AG04450 (cell line): ENCODE results near the gene CD300E. TPM values are rescaled to one million over a fixed set of nuclear protein-coding genes. Genes with fewer than 3 reads are reported as not detected.

Source experiments
- CTCF ChIA-PET: fragments of 300-600, 350-600 bp; formaldehyde crosslinking; extraction: SDS; loops from one replicate; lab custom pipeline; 2022; ENCODE audit warnings: antibody characterized with exemption, inconsistent platforms; lab: Charles Lee
- POLR2A ChIA-PET: fragments of 350-600 bp; formaldehyde crosslinking; extraction: SDS; loops from one replicate; lab custom pipeline; 2021; ENCODE audit warnings: antibody characterized with exemption, inconsistent platforms; lab: Yijun Ruan, JAX
- DNase-seq: peaks from one replicate; pipeline ENCODE4 v3.0.0-alpha.2; 2011; ENCODE audit warnings: low read depth, low spot score
- H3K27ac ChIP-seq: one replicate; pipeline ENCODE4 v1.5.1; 2012; ENCODE audit warnings: low read depth, low read length, control low read depth
- H3K27me3 ChIP-seq: one replicate; pipeline ENCODE4 v1.6.0; 2012; ENCODE audit warnings: low read length; ENCODE audit not compliant: control insufficient read depth, insufficient read depth
- H3K4me3 ChIP-seq: 2 replicates; pipeline ENCODE4 v1.5.1; 2011; ENCODE audit warnings: mild to moderate bottlenecking, low read depth, low read length, control low read depth
- H3K9me3 ChIP-seq: 2 replicates; pipeline ENCODE4 v1.5.1; 2012; ENCODE audit warnings: low read length; ENCODE audit not compliant: control insufficient read depth, insufficient read depth
- polyA plus RNA-seq: library from polyadenylated mRNA; depleted of rRNA; stranded (reverse); fragments of >200 nt; gene quantifications from 2 replicates; pipeline ENCODE4 v1.2.3, GENCODE V29; 2011; rRNA removed
- TF ChIP-seq, protein P1 (sequence below): IDR thresholded peaks from 2 replicates; pipeline ENCODE4 v1.5.1; 2011; ENCODE audit warnings: low read depth, low read length, control low read depth, inconsistent platforms

The CD300E gene
- polyA plus RNA-seq, 1 experiment = not detected

DNA sequence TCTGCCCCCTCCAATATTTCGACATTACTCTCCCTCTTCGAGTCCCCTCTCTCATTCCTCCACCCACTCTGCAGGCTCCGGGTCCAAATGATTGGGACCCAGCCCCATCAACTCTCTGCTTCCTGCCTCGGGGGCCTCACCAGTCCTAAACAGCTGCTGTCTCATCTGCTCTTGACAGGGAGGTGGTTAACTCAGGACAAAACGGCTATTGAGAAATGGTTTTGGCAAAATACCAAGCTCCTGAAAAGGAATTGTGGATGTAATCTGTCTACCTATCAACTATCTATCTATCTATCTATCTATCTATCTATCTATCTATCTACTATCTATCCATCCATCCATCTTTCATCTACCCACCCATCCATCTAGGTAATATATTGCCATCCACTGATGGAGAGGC, 58.4 kb downstream of the CD300E start:
- Histone ChIP-seq H3K9me3 (peaks cover 30% of the 10 kb centered on the region), H3K27me3 (no peaks in the 10 kb centered on the region), H3K27ac (no peak overlapping the region), H3K4me3 (no peak overlapping the region)
- no peak for DNase-seq
- CTCF ChIA-PET = no interaction called here
- POLR2A ChIA-PET = no interaction called here
- TF ChIP-seq, protein P1, sequence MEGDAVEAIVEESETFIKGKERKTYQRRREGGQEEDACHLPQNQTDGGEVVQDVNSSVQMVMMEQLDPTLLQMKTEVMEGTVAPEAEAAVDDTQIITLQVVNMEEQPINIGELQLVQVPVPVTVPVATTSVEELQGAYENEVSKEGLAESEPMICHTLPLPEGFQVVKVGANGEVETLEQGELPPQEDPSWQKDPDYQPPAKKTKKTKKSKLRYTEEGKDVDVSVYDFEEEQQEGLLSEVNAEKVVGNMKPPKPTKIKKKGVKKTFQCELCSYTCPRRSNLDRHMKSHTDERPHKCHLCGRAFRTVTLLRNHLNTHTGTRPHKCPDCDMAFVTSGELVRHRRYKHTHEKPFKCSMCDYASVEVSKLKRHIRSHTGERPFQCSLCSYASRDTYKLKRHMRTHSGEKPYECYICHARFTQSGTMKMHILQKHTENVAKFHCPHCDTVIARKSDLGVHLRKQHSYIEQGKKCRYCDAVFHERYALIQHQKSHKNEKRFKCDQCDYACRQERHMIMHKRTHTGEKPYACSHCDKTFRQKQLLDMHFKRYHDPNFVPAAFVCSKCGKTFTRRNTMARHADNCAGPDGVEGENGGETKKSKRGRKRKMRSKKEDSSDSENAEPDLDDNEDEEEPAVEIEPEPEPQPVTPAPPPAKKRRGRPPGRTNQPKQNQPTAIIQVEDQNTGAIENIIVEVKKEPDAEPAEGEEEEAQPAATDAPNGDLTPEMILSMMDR = no peak

DNA sequence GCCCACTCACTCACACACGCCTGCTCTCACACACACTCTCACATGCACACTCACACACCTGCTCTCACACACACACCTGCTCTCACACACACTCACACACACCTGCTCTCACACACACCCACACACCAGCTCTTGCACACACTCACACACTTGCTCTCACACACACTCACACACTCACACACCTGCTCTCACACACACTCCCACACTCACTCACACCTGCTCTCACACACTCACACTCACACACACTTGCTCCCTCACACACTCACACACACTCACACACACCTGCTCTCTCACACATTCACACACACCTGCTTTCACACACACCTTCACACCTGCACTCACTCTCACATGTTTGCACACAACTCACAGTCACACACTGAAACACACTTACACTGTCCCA, 60.2 kb downstream of the CD300E start:
- TF ChIP-seq, protein P1 = no peak
- Histone ChIP-seq H3K27me3 (no peaks in the 10 kb centered on the region), H3K27ac (no peak overlapping the region), H3K4me3 (no peak overlapping the region), H3K9me3 (peaks cover 14% of the 10 kb centered on the region)
- no peak for DNase-seq
- POLR2A ChIA-PET = no interaction called here
- CTCF ChIA-PET = no interaction called here

DNA sequence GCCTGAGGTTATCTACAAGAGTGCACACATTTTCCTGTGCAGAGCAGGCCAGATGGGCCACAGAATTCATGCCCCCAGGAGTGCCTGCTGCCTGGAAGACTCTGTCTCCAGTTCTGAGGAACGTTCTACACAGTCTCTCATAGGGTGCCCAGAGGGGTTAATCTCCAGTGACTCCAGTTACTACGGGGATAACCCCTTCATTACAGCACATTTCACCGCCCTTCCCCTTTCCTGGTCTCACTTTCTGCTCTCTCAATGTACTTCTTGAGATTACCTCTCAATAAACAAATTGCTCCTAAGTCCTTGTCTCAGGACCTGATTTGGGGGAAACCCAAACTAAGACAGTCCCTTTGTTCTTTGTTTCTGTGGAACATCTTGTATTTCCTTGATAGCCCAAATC, 62.0 kb downstream of the CD300E start:
- CTCF ChIA-PET = no interaction called here

More for the DNA sequence above, 62.0 kb downstream of the CD300E start:
- TF ChIP-seq, protein P1 = no peak
- Histone ChIP-seq H3K4me3 (no peak overlapping the region), H3K27ac (no peak overlapping the region), H3K27me3 (no peaks in the 10 kb centered on the region), H3K9me3 (peaks cover 6% of the 10 kb centered on the region; the same call in 1 of the 2 replicates)
- DNase-seq = no peak
- POLR2A ChIA-PET = no interaction called here

Other genes starting within 250 kb of the CD300E start
- 0.14 TPM in 1 of 2 replicates, not detected in the other for gene GPRC5C, start 191.7 kb downstream of the CD300E start, polyA plus RNA-seq
- gene CD300A, start 157.1 kb downstream of the CD300E start, polyA plus RNA-seq = not detected in 2 replicates
- gene CD300LB, start 92.3 kb downstream of the CD300E start, polyA plus RNA-seq = not detected in 2 replicates
- not detected in 2 replicates for gene CD300C, start 77.6 kb downstream of the CD300E start, polyA plus RNA-seq
- gene CD300H, start 56.2 kb downstream of the CD300E start, polyA plus RNA-seq = not detected in 2 replicates
- not detected in 2 replicates for gene CD300LD, start 31.5 kb downstream of the CD300E start, polyA plus RNA-seq
- gene CD300LF, start 89.2 kb upstream of the CD300E start, polyA plus RNA-seq = not detected in 2 replicates
- 0.16 and 0.21 TPM in 2 replicates for gene RAB37, start 113.5 kb upstream of the CD300E start, polyA plus RNA-seq
- gene NHERF1, start 124.9 kb upstream of the CD300E start, polyA plus RNA-seq = 10.4 and 10.5 TPM in 2 replicates
- gene NAT9, start 152.6 kb upstream of the CD300E start, polyA plus RNA-seq = 33.6 and 37.3 TPM in 2 replicates
- 0.01 TPM in 1 of 2 replicates, not detected in the other for gene GRIN2C, start 236.1 kb upstream of the CD300E start, polyA plus RNA-seq
- 23.0 and 32.7 TPM in 2 replicates for gene FDXR, start 249.3 kb upstream of the CD300E start, polyA plus RNA-seq